ENCODE data around the gene SOX15.

The SOX15 gene

DNA sequence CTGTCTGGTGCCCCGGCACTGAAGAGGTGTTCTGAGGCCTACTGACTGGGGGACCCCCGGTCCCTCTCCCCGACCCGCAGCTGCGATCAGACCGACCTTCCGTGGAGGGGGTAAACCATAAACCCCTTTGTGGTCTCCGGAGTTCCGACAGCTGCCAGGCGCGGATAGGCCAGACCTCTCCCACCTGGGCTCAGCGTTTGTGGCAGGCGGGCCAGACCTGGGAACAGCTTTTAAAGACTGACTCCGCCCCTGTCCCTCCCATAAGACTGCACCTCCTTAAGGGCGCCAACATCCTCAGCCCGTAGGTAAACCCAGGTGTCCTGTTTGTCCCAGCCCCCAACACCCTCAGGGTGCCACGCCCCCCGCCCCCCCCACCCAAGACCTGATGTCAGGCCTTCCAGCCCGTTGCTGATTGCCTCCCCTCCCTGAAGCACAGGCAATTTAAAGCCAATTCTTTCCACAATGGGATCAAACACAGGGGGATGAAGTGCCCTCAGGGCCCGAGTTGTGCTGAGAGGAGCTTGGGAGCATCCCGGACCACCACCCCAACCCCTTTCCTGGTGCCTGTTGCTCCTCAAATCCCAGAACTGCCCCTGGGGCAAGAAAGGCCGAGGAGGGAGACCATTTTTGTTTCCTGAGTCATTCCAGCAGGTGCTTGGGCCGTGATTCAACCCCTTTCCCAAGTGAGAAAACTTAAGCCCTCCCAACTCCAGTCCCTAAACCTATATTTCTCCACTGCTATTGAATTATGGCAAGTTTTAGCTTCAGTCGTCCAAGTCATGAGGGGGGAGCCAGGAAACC is at the start of gene SOX15:
Gene SOX15, minus strand, starts transcription at position 204 of the 801 bp plus-strand sequence. CDS start 418 bp downstream, outside the sequence.
- no peak within 1 kb of the TSS for H3K4me3 ChIP-seq (ENCODE audit: low read depth, low read length)
- TF ChIP-seq, protein P1, sequence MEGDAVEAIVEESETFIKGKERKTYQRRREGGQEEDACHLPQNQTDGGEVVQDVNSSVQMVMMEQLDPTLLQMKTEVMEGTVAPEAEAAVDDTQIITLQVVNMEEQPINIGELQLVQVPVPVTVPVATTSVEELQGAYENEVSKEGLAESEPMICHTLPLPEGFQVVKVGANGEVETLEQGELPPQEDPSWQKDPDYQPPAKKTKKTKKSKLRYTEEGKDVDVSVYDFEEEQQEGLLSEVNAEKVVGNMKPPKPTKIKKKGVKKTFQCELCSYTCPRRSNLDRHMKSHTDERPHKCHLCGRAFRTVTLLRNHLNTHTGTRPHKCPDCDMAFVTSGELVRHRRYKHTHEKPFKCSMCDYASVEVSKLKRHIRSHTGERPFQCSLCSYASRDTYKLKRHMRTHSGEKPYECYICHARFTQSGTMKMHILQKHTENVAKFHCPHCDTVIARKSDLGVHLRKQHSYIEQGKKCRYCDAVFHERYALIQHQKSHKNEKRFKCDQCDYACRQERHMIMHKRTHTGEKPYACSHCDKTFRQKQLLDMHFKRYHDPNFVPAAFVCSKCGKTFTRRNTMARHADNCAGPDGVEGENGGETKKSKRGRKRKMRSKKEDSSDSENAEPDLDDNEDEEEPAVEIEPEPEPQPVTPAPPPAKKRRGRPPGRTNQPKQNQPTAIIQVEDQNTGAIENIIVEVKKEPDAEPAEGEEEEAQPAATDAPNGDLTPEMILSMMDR (IDR thresholded peaks at IDR 0.05; ENCODE audit: borderline replicate concordance, insufficient read depth, low read depth, low read length) = no peak

DNA sequence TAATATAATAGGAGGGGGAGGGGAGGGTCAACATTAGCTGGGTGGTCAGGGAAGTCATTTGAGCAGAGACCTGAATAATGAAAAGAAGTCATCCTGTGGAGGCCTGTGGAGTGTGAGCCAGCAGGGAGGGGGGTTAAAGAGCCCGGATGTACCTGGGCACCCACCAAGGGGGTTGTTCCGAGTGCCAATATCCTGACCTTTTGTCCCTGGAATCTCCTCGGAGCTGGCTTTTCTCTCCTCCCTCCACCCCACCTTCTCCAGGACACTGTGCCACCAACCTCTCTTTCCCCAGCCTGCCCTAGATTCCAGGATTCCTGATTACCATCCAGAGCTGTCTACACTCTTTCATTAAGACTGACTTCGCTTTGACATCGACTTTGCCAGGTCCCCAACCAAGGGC is 46.3 kb upstream of the SOX15 start:
- TF ChIP-seq, protein P1 (IDR thresholded peaks at IDR 0.05; ENCODE audit: borderline replicate concordance, insufficient read depth, low read depth, low read length) = no peak
- H3K4me3 ChIP-seq (ENCODE audit: low read depth, low read length) = no peak overlapping the region

DNA sequence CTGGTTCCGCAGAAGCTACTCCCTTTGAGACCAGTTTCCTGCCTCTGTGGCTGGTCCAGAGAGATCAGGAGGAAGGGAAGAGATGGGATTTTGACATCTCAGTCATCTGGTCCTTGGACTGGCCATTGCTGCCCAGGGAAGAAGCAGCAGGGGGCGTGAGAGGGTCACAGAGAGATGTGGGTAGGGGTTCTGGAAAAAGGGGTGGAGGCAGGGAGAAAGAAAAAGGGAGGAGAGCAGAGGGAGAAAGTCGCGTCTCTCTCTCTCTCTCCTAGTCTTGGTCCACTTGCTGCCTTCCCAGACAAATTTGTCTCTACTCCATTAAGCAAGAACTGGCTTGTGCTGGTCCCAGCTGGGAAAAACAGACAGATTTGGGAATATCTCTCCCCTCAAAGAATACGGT is 44.5 kb upstream of the SOX15 start:
- TF ChIP-seq, protein P1 (IDR thresholded peaks at IDR 0.05; ENCODE audit: borderline replicate concordance, insufficient read depth, low read depth, low read length) = peak; percentile 38; the same call in 1 of the 2 replicates
- no peak overlapping the region for H3K4me3 ChIP-seq (ENCODE audit: low read depth, low read length)

DNA sequence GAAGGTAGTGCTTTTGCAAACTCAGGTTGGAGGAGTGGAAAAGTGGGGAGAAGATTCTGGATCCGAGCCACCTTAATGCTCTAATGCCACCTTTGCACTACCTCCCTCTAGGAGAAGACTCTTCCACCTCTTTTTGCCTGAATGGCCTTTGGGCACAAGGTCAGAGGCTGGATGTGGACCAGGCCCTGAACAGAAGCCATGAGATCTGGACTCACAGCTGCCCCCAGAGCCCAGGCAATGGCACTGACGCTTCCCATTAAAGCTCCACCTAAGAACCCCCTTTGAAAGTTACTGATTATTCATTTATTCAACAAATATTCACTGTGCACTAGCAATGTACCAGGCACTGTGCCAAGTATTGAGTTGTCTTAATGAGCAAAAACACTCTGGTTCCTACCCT is 43.2 kb upstream of the SOX15 start:
- TF ChIP-seq, protein P1 (IDR thresholded peaks at IDR 0.05; ENCODE audit: borderline replicate concordance, insufficient read depth, low read depth, low read length) = 0 out of 2 replicates have a peak, but pooled peaks have one; percentile 1
- H3K4me3 ChIP-seq (ENCODE audit: low read depth, low read length) = no peak overlapping the region

DNA sequence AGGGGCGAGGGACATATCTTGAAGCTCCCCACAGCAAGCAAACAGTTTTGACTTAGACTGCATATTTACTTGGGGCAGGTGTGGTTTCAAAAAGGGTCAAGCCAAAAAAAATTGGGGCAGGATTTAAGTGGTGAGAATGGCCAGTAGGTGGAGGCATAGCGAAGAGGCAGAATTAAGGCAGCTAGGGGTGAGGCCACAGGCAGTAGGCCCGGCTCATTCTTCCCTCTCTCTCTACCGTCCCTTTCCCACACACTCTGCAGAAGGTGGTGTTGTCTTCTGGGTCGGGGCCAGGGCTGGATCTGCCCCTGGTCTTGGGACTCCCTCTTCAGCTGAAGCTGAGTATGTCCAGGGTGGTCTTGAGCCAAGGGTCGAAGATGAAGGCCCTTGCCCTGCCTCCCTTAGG is 42.6 kb upstream of the SOX15 start:
- TF ChIP-seq, protein P1 (IDR thresholded peaks at IDR 0.05; ENCODE audit: borderline replicate concordance, insufficient read depth, low read depth, low read length) = peak; percentile 54; the same call in 1 of the 2 replicates
- H3K4me3 ChIP-seq (ENCODE audit: low read depth, low read length) = no peak overlapping the region

DNA sequence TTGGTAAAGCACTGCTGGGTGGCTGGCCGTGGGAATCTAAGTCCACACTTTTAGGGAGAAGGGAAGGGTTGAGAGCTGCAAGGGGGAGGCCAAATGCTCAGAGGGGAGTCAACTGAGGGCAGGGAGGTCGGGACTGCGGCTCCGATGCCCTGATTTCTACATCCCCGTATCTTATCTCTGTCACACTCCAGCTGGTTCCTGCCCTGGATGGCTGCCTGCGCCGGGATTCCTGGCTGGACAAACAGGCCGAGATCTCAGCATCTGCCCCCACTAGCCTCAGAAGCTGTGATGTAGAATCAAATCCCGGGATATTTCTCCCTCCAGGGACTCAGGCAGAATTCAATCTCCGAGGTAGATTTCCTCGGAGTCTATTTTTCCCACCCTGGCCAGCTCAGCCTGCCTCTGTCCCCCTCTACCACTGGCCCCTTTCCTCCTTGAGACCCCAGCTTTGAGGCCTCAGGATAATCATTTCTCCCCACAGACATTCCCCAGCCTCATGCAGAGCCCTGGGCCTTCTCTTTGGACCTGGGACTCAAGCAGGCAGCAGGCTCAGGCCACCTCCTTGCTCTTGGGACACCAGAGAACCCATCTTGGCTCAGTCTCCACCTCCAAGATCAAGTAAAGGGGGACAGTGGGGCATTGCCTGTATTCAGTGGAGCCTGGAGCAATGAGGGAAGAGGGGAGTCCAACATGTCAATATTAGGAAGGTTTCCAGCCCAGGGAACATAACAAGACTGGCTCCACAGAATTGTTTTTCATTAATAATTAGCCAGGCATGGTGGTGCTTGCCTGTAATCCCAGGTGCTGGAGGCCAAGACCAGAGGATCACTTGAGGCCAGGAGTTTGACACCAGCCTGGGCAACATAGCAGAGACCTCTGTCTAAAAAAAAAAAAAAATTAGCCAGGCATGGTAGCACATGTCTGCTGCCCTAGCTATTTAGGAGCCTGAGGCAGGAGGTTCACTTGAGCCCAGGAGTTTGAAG is 41.8 kb upstream of the SOX15 start:
- H3K4me3 ChIP-seq (ENCODE audit: low read depth, low read length) = no peak overlapping the region
- TF ChIP-seq, protein P1 (IDR thresholded peaks at IDR 0.05; ENCODE audit: borderline replicate concordance, insufficient read depth, low read depth, low read length) = no peak

Data from GM12875 (cell line).